Osteoblast (primary cell): ENCODE data around the gene F2R. TPM values are rescaled to one million over a fixed set of nuclear protein-coding genes. Genes with fewer than 3 reads are reported as not detected.
"Not testable (repeated sequence)": the region's sequence is repeated elsewhere in the genome, so short reads cannot be mapped to it uniquely, and the experiment has no call there.

Experiments
- DNase-seq: peaks from one replicate; pipeline ENCODE4 v3.0.0; 2011; ENCODE audit warnings: low spot score, mixed read lengths; ENCODE audit not compliant: insufficient read length; ENCODE audit errors: missing footprints
- H2AFZ ChIP-seq: 2 replicates; pipeline ENCODE4 v1.6.0; 2011; ENCODE audit warnings: mild to moderate bottlenecking, low read length
- H3K27ac ChIP-seq: 2 replicates; pipeline ENCODE4 v1.5.1; 2011; ENCODE audit warnings: mild to moderate bottlenecking, low read depth, low read length, moderate library complexity
- H3K27me3 ChIP-seq: 2 replicates; pipeline ENCODE4 v1.6.0; 2012; ENCODE audit warnings: mild to moderate bottlenecking, control low read depth, inconsistent platforms, low read length, moderate library complexity; ENCODE audit not compliant: insufficient read depth
- H3K36me3 ChIP-seq: 2 replicates; pipeline ENCODE4 v1.5.1; 2011; ENCODE audit warnings: mild to moderate bottlenecking, low read length, control low read depth, moderate library complexity; ENCODE audit not compliant: insufficient read depth
- H3K4me1 ChIP-seq: 2 replicates; pipeline ENCODE4 v1.5.1; 2011; ENCODE audit warnings: mild to moderate bottlenecking, low read length, control low read depth, moderate library complexity; ENCODE audit not compliant: insufficient read depth
- H3K4me2 ChIP-seq: 2 replicates; pipeline ENCODE4 v1.6.0; 2011; ENCODE audit warnings: mild to moderate bottlenecking, low read length; ENCODE audit not compliant: insufficient read depth
- H3K4me3 ChIP-seq: fragments of 200-600 bp; sonication (generic); 3 replicates; pipeline ENCODE4 v1.5.1; 2012; ENCODE audit warnings: mild to moderate bottlenecking, low read length, inconsistent platforms; ENCODE audit not compliant: insufficient read depth
- H3K79me2 ChIP-seq: 2 replicates; pipeline ENCODE4 v1.6.0; 2012; ENCODE audit warnings: mild to moderate bottlenecking, low read length, control low read depth, inconsistent platforms; ENCODE audit not compliant: insufficient read depth
- H3K9me3 ChIP-seq: 2 replicates; pipeline ENCODE4 v1.5.1; 2011; ENCODE audit warnings: low read depth, low read length, control low read depth
- H4K20me1 ChIP-seq: 2 replicates; pipeline ENCODE4 v1.6.0; 2012; ENCODE audit warnings: mild to moderate bottlenecking, low read length, control low read depth; ENCODE audit not compliant: insufficient read depth
- CTCF ChIP-seq: IDR thresholded peaks from 2 replicates; pipeline ENCODE4 v1.5.1; 2011; ENCODE audit warnings: mild to moderate bottlenecking, low read depth, low read length, moderate library complexity; ENCODE audit errors: extremely low read depth
- total RNA-seq: library from RNA; depleted of rRNA; stranded (reverse); fragments of >200 nt; gene quantifications from 2 replicates; pipeline ENCODE4 v1.2.3, GENCODE V29; 2012

The F2R gene
- total RNA-seq, 1 donor, result 38.7 TPM

DNA sequence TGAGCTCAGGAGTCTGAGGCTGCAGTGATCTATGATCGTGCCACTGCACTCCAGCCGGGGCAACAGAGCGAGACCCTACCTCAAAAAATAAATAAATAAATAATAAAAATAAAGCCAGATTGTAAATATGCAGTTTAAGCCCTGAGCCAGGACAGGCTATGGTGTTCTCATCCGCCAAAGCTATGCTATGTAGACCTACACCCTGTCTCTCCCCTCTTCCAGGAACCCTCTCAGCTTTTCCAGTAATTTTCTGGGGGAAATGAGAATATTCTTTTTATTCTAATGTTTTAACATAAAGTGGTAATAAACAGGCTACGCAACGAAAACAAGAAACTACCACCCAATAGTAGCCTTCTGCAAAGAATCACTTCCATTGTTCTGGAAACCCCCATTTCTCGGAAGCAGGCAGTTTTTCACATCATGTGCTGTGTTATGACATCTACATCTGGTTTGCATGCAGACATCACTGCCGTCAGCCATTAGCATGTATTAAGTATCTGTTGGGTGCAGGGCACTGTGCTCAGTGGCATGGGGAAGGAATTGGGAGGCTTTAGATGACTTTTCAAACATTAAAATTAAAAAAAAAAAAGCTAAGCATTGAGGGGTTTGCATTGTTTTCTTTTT, 38.0 kb upstream of the F2R start:
- H3K27me3 ChIP-seq, result no peaks in the 10 kb centered on the region
- H2AFZ ChIP-seq, result no peak overlapping the region
- H3K79me2 ChIP-seq, result no peaks in the 10 kb centered on the region
- H3K4me3 ChIP-seq, result no peak overlapping the region
- no peaks in the 10 kb centered on the region for H3K9me3 ChIP-seq
- no peak for TF ChIP-seq CTCF
- H3K36me3 ChIP-seq, result no peaks in the 10 kb centered on the region
- DNase-seq, result no peak
- H3K27ac ChIP-seq, result no peak overlapping the region
- H3K4me1 ChIP-seq, result no peaks in the 10 kb centered on the region
- H3K4me2 ChIP-seq, result no peak overlapping the region
- no peaks in the 10 kb centered on the region for H4K20me1 ChIP-seq

- Histone ChIP-seq H2AFZ (peak overlapping the region; percentile 36), H3K27ac (no peak overlapping the region), H3K4me1 (no peaks in the 10 kb centered on the region), H3K9me3 (no peaks in the 10 kb centered on the region), H4K20me1 (no peaks in the 10 kb centered on the region), H3K4me3 (no peak overlapping the region), H3K4me2 (no peak overlapping the region), H3K79me2 (no peaks in the 10 kb centered on the region), H3K27me3 (no peaks in the 10 kb centered on the region), H3K36me3 (no peaks in the 10 kb centered on the region)
- DNase-seq, result no peak
- TF ChIP-seq CTCF, result no peak
These were observed 36.7 kb upstream of the F2R start for GRCh38 chr5:76679231-76679630.

GRCh38 chr5:76680826-76681225, 35.1 kb upstream of the F2R start:
- not testable (repeated sequence) for H4K20me1 ChIP-seq, H3K27ac ChIP-seq, H3K4me3 ChIP-seq, H3K79me2 ChIP-seq, H2AFZ ChIP-seq, H3K36me3 ChIP-seq, H3K4me1 ChIP-seq, H3K4me2 ChIP-seq, H3K27me3 ChIP-seq, H3K9me3 ChIP-seq, DNase-seq

DNA sequence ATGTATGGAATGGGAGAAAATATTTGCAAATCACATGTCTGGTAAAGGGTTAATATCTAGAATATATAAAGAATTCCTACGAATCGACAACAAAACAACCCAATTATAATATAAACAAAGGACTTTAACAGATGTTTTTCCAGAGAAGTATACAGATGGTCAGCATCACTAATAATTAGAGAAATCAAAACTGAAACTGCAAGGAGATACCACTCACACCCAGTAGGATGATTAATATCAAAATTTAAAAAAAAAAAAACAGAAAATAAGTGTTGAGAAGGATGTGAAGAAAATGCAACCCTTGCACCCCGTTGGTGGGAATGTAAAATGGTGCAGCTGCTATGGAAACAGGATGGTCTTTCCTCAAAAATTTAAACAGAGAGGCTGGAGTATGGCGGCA, 34.6 kb upstream of the F2R start:
- Histone ChIP-seq H3K79me2 (no peaks in the 10 kb centered on the region), H3K27me3 (no peaks in the 10 kb centered on the region), H3K4me1 (no peaks in the 10 kb centered on the region), H3K4me3 (no peak overlapping the region), H4K20me1 (no peaks in the 10 kb centered on the region), H3K4me2 (no peak overlapping the region), H3K9me3 (no peaks in the 10 kb centered on the region), H3K27ac (no peak overlapping the region), H2AFZ (no peak overlapping the region), H3K36me3 (no peaks in the 10 kb centered on the region)
- DNase-seq, result no peak
- no peak for TF ChIP-seq CTCF
